Type B pancreatic cell (in vitro differentiated cells): ENCODE data around the gene ARHGAP6. TPM values are rescaled to one million over a fixed set of nuclear protein-coding genes. Genes with fewer than 3 reads are reported as not detected.
"Not testable (repeated sequence)": the region's sequence is repeated elsewhere in the genome, so short reads cannot be mapped to it uniquely, and the experiment has no call there.

Source experiments
- DNase-seq: peaks from one replicate; pipeline ENCODE4 v3.0.0; 2021; ENCODE audit warnings: mixed read lengths; ENCODE audit not compliant: unreplicated experiment; ENCODE audit errors: extremely low spot score
- H3K27ac Mint-ChIP-seq: 2 replicates; pipeline ENCODE4 v1.8.0; 2021; ENCODE audit warnings: mild to moderate bottlenecking, mixed read lengths
- H3K27me3 Mint-ChIP-seq: 2 replicates; pipeline ENCODE4 v1.8.0; 2021; ENCODE audit warnings: mixed read lengths
- H3K36me3 Mint-ChIP-seq: 2 replicates; pipeline ENCODE4 v1.8.0; 2021; ENCODE audit warnings: mixed read lengths
- H3K4me1 Mint-ChIP-seq: one replicate; pipeline ENCODE4 v1.8.0; 2021; ENCODE audit warnings: mixed read lengths; ENCODE audit not compliant: unreplicated experiment
- H3K4me3 Mint-ChIP-seq: 2 replicates; pipeline ENCODE4 v1.8.0; 2021; ENCODE audit warnings: mild to moderate bottlenecking, mixed read lengths
- H3K9me3 Mint-ChIP-seq: 2 replicates; pipeline ENCODE4 v1.8.0; 2021; ENCODE audit warnings: mixed read lengths
- total RNA-seq: library from RNA; stranded (reverse); gene quantifications from 2 replicates; pipeline ENCODE4 v1.2.1, GENCODE V29; 2021; ENCODE audit warnings: low replicate concordance
- TF ChIP-seq, protein P1 (sequence below): fragments of 200-600 bp; sonication (generic); conservative IDR thresholded peaks from 2 replicates; pipeline ENCODE4 v1.5.0; 2021; ENCODE audit warnings: antibody characterized with exemption, mild to moderate bottlenecking

Gene ARHGAP6
- total RNA-seq, 1 donor from 2014 or later = 10.1 TPM

DNA sequence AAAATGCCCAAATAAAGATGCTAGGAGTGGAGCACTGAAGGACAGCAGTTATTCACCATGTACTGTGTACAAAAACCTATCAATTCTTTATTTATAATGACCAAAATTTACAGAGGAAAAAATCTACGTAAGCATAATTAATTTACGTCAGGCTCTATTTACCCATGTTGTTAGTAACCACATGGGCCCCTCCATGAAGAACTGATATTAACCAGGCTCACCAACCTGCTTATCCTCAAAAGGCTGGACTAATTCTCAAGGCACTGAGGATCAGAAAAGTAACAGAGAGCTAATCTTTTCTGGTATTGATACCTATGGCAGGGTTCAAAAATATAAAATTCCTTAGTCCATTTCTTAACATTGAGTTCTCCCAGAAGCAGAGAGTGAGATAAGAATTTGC is 140.0 kb downstream of the ARHGAP6 start:
- no peak for DNase-seq
- H3K27me3 Mint-ChIP-seq = no peaks in the 10 kb centered on the region
- H3K4me3 Mint-ChIP-seq = no peak overlapping the region
- TF ChIP-seq, protein P1, sequence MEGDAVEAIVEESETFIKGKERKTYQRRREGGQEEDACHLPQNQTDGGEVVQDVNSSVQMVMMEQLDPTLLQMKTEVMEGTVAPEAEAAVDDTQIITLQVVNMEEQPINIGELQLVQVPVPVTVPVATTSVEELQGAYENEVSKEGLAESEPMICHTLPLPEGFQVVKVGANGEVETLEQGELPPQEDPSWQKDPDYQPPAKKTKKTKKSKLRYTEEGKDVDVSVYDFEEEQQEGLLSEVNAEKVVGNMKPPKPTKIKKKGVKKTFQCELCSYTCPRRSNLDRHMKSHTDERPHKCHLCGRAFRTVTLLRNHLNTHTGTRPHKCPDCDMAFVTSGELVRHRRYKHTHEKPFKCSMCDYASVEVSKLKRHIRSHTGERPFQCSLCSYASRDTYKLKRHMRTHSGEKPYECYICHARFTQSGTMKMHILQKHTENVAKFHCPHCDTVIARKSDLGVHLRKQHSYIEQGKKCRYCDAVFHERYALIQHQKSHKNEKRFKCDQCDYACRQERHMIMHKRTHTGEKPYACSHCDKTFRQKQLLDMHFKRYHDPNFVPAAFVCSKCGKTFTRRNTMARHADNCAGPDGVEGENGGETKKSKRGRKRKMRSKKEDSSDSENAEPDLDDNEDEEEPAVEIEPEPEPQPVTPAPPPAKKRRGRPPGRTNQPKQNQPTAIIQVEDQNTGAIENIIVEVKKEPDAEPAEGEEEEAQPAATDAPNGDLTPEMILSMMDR = no peak
- H3K9me3 Mint-ChIP-seq = no peaks in the 10 kb centered on the region
- no peaks in the 10 kb centered on the region for H3K36me3 Mint-ChIP-seq
- no peak overlapping the region for H3K27ac Mint-ChIP-seq
- H3K4me1 Mint-ChIP-seq = no peaks in the 10 kb centered on the region

DNA sequence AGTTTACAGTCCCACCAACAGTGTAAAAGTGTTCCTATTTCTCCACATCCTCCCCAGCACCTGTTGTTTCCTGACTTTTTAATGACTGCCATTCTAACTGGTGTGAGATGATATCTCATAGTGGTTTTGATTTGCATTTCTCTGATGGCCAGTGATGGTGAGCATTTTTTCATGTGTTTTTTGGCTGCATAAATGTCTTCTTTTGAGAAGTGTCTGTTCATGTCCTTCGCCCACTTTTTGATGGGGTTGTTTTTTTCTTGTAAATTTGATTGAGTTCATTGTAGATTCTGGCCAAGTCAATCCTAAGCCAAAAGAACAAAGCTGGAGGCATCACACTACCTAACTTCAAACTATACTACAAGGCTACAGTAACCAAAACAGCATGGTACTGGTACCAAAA is 146.5 kb downstream of the ARHGAP6 start:
- not testable (repeated sequence) for H3K4me3 Mint-ChIP-seq, H3K27ac Mint-ChIP-seq, H3K9me3 Mint-ChIP-seq, DNase-seq, H3K27me3 Mint-ChIP-seq, H3K36me3 Mint-ChIP-seq, H3K4me1 Mint-ChIP-seq

DNA sequence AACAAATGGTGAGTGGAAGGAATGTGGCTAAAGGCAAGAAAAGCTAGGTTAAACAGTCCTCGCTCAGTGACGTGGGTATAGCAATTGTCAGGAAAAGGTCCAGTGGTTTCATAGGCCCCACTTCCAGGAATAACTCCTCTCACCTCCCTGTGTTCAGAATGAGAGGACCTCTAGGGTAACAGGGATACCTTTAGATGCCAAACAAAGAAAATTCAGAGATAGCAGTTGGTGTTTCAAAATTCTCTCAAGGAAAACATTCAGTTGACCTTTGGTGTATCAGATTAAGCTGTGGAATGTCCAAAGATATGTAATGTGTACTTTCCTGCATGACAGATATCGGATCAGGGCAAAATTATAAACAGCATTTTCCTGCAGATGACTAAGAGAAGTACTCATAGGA is 155.9 kb downstream of the ARHGAP6 start:
- no peak for DNase-seq
- no peaks in the 10 kb centered on the region for H3K27me3 Mint-ChIP-seq
- peaks cover 11% of the 10 kb centered on the region for H3K9me3 Mint-ChIP-seq
- no peak overlapping the region for H3K27ac Mint-ChIP-seq
- no peaks in the 10 kb centered on the region for H3K36me3 Mint-ChIP-seq
- H3K4me3 Mint-ChIP-seq = no peak overlapping the region
- no peaks in the 10 kb centered on the region for H3K4me1 Mint-ChIP-seq
- TF ChIP-seq, protein P1 = no peak

DNA sequence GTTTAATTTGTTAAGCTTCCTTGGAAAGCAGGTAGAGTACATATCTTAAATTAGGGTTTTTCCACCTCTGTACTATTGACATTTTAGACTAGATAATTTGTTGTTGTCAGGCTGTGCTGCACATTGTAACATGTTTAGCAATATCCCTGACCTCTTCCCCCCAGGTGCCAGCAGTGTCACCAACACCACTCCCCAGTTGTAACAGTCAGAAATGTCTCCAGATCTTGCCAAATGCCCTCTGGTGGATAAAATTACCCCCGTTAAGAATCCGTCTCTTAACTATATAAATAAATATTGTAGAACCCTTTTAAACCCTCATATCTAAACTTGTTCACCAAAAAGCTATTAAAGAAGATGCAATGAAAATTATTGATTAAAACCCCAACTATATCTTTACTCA is 161.5 kb downstream of the ARHGAP6 start:
- TF ChIP-seq, protein P1 = no peak
- Mint-ChIP-seq H3K27ac (no peak overlapping the region), H3K4me1 (no peaks in the 10 kb centered on the region), H3K27me3 (no peaks in the 10 kb centered on the region), H3K36me3 (no peaks in the 10 kb centered on the region), H3K4me3 (no peak overlapping the region), H3K9me3 (peaks cover 6% of the 10 kb centered on the region)
- no peak for DNase-seq

DNA sequence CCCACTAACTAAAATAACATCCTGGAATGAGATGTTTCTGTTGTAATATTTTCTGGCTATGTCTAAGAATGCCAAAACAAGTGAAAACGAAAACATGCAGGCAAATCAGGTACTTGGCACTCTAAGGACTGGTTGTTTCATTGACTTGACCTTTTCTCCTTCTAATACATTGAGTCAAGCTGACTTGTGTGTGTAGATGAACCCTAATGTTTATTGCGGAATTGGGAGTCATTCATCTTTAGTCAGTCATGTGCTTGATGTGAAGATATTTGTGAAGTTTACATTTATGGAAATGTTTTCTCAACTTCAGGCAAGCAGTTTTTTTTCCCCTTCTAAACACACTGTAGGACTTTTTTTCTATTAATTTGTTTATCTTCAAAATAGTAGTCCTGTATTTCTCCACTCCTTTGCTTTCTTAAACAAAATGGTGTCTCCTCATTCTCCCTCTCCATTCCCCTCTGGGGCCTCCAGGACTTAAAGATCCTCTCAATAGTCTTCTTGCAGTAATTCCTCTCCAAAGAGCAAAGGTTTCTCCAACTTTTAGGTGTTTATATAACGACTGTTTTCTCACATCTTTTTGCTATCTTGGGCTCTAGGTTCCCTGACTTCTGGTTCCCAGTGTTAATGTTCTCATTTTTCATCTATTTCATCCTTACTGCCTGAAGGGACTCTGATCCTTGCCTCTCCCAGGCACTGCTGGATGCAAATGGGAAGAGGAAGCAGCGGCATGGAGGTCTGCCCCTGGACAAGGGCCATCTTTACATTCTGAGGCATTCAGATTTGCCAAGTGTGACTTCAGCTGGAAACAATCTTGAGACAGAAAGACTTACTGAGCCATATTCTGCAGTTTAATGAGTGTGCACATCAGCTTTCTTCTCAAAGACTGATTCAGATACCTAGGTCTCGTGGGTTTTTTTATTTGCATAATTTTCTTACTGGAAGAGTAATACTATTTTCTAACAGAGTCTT is 166.4 kb downstream of the ARHGAP6 start:
- Mint-ChIP-seq H3K27ac (no peak overlapping the region), H3K4me3 (no peak overlapping the region), H3K9me3 (peaks cover 3% of the 10 kb centered on the region), H3K36me3 (no peaks in the 10 kb centered on the region), H3K4me1 (no peaks in the 10 kb centered on the region), H3K27me3 (no peaks in the 10 kb centered on the region)
- DNase-seq = no peak
- TF ChIP-seq, protein P1 = no peak

DNA sequence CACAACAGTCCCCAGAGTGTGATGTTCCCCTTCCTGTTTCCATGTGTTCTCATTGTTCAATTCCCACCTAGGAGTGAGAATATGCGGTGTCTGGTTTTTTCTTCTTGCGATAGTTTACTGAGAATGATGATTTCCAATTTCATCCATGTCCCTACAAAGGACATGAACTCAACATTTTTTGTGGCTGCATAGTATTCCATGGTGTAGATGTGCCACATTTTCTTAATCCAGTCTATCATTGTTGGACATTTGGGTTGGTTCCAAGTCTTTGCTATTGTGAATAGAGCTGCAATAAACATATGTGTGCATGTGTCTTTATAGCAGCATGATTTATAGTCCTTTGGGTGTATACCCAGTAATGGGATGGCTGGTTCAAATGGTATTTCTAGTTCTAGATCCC is 174.3 kb downstream of the ARHGAP6 start:
- H3K36me3 Mint-ChIP-seq, H3K4me1 Mint-ChIP-seq, H3K4me3 Mint-ChIP-seq, H3K27me3 Mint-ChIP-seq, H3K27ac Mint-ChIP-seq, DNase-seq: not testable (repeated sequence)
- peaks cover 11% of the 10 kb centered on the region for H3K9me3 Mint-ChIP-seq
